LNCaP clone FGC (cell line): ENCODE data around the gene ACVR1C.
A peak's percentile ranks its signal among the peaks of the same experiment; 100 is the strongest.

Source experiments
- DNase-seq: peaks from one replicate; pipeline ENCODE4 v3.0.0-alpha.2; 2011; ENCODE audit warnings: low read depth
- H3K4me3 ChIP-seq: 2 replicates; pipeline ENCODE4 v1.5.1; 2011; ENCODE audit warnings: mild to moderate bottlenecking, low read depth, low read length, control low read depth
- CTCF ChIP-seq: IDR thresholded peaks from 2 replicates; pipeline ENCODE4 v1.5.1; 2012; ENCODE audit warnings: mild to moderate bottlenecking; ENCODE audit not compliant: control insufficient read depth, insufficient read depth; ENCODE audit errors: extremely low read depth

ACVR1C gene

DNA sequence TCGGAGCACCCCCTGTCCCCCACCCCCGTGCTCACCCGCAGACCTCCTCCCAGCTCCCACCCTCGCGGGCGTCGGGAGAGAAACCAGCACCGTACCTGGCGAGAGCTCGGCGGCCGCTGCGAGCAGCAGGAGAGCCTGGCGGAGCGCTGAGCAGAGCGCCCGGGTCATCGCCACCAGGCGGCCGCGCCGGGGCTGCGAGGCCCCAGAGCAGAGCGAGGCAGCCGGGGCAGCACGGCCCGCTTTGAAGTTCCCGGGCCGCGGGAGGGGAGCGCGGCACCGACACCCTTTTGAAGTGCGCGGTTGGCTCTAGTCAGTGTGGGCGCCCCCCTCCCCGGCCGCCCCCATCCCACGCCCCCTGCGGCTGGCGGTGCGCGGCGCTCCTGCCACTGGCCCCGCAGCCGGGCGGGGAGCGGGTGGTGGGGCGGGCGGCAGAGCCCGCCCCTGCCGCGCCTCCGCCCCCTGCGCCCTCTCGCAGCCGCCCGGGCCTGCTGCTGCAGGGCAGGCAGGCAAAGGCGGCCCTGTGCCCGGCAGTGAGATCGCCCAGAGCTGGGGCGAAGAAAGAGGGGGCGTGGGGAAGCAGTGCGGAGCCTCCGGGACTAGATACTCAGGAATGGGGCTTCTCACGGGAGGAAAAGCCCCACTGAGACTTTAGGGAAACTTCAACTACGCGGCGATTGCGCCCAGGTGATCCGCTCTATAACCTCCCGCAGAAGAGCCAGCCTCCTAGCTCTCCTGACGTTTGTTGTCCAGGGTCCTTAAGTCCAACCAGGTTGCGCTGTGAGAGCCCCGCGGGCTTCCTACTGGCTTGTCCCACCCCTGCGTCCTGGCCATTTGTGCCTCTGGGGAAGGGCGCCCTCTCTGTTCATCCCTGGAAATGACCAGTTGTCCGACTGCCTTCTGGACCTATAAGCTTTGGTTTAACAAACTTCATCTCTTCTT, at the start of gene ACVR1C:
ACVR1C (minus strand) TSS at position 388 of the 939 bp plus-strand sequence; CDS start at position 168, 220 bp downstream.
- peak within 1 kb of the TSS; percentile 37 for H3K4me3 ChIP-seq
- TF ChIP-seq CTCF, result peak; percentile 46
- DNase-seq, result peak; percentile 11

GRCh38 chr2:157677941-157678340, 49.3 kb upstream of the ACVR1C start:
- TF ChIP-seq CTCF, result no peak
- DNase-seq, result no peak

GRCh38 chr2:157672129-157672528, 43.5 kb upstream of the ACVR1C start:
- no peak overlapping the region for H3K4me3 ChIP-seq
- no peak for TF ChIP-seq CTCF
- no peak for DNase-seq

More at GRCh38 chr2:157677941-157678340, 49.3 kb upstream of the ACVR1C start:
- H3K4me3 ChIP-seq, result no peak overlapping the region

- peak; percentile 35 for DNase-seq
- TF ChIP-seq CTCF, result no peak
- H3K4me3 ChIP-seq, result no peak overlapping the region
Measured at GRCh38 chr2:157662401-157662800, 33.7 kb upstream of the ACVR1C start.

GRCh38 chr2:157661776-157662175, 33.1 kb upstream of the ACVR1C start:
- H3K4me3 ChIP-seq, result no peak overlapping the region
- no peak for DNase-seq

GRCh38 chr2:157657858-157658257, 29.2 kb upstream of the ACVR1C start:
- no peak for DNase-seq
- TF ChIP-seq CTCF, result no peak
- H3K4me3 ChIP-seq, result no peak overlapping the region

More at GRCh38 chr2:157661776-157662175, 33.1 kb upstream of the ACVR1C start:
- no peak for TF ChIP-seq CTCF
